CD1c-positive myeloid dendritic cell (primary cell): ENCODE results near the gene COX10.
A peak's percentile ranks its signal among the peaks of the same experiment; 100 is the strongest.
"Not testable (repeated sequence)": the region's sequence is repeated elsewhere in the genome, so short reads cannot be mapped to it uniquely, and the experiment has no call there.

Experiments
- DNase-seq: peaks from one replicate; pipeline ENCODE4 v3.0.0-alpha.2; 2016; ENCODE audit errors: extremely low spot score

COX10 gene

DNA sequence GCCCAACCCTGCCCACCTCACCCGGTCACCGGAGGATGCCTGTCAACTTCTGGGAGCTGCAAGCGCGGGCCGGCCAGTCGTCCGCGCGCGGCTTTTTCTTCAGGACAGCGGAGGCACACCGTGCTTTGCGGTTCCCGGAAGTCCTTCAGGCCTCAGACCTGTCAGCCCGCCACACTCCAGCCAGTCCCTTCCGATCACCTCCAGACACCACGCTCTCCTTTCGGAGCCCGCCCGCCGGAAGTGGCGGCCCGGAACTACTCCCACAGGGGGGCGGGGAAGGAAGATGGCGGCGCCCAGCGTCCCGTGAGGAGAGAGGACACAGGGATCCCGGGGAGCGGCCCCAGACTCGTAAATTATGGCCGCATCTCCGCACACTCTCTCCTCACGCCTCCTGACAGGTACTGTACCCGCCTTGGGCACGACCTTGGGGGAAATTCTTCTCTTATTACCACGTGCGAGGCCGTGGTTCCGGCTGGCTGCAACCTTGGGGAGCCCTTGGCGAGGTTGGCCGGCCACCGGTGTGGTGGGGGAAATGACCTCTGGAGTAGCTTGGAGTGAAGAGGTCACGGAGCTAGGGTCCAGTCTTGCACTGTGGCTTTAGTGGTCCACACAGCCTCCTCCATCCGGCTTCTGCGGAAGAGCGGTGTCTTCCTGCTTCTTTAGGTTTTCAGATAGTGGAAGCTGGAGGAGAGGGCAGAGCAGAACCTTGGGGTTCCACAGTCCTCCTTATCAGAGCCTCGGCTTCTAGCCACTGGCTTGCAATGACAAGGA is at the start of gene COX10:
TSS of gene COX10 (plus strand) at position 254 of the 771 bp plus-strand sequence. CDS start at position 356, 102 bp downstream.
- peak; percentile 92 for DNase-seq

DNA sequence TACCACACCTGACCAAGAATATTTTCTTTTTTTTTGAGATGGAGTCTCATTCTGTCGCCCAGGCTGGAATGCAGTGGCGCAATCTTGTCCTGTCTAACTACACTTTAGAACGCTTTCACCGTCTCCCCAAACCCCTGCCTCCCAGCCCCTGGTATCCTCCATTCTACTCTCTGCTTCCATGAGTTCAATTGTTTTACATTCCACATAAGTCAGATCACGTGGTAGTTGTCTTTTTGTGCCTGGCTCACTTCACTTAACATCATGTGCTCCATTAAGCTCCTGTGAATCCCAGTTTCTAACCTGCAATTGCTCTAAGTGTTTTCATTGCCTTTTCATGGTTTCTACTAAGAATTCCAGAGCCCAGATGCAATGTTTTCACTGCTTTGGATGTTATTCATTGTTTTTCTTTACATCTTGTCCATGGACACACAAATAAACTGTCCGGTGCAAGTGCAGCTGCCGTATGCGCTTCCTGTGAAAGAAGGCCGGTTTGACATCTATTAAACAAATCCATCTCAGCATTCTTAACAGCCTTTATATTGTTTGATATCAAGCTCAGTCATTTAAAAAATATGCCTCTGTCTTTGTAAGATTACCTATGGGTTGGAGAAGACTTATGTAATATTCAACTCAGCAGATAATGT is 47.5 kb upstream of the COX10 start:
- DNase-seq = not testable (repeated sequence)

DNA sequence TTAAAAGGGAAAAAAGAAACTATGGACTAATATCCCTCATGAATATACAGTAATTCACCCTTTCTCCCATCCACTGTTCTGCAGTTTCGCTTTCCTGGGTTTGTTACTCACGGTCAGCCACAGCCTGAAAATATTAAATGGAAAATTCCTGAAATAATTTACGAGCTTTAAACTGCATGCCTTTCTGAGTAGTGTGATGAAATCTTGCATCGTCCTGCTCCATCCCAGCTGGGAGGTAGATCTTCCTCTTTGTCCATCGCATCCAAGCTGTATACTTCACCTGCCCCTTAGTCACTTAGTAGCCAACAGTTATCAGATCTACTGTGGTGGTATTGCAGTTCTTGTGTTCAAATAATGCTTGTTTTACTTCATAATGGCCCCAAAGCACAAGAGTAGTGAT is 39.5 kb upstream of the COX10 start:
- DNase-seq = not testable (repeated sequence)

DNA sequence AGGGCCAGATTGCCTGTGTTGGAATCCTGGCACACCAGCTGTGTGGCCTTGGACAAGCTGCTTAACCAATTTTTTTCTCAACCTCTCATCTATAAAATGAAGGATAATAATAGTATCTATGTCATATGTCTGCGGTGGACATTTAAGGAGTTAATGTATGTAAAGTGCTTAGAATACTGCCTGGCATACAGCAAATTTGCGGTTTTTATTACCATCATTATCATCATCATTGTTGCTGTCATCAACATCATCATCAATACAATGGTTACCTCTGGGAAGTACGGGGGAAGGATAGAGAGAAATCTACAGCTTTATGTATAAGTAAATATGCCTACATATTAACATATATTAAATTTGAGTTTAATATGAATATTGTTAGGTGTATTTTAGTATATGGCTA is 37.1 kb upstream of the COX10 start:
- DNase-seq = no peak

DNA sequence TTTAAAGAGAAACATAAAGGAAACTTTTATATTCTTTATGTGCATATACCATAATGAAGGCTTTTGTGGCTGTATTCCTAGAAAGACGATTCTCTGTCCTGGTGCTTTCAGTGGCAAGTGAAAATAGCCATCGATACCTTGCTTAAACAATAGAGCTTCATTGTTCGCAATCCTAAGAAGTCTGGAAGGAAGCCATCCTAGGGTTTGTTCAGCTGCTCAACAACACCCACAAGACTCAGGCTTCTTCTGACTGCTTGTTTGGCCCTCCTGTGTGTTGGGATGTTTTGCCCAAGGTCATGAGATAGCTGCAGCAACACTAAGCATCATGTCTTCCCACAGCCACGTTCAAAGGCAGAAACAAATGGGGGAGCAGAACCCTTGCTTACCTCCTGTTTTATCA is 36.1 kb upstream of the COX10 start:
- no peak for DNase-seq

DNA sequence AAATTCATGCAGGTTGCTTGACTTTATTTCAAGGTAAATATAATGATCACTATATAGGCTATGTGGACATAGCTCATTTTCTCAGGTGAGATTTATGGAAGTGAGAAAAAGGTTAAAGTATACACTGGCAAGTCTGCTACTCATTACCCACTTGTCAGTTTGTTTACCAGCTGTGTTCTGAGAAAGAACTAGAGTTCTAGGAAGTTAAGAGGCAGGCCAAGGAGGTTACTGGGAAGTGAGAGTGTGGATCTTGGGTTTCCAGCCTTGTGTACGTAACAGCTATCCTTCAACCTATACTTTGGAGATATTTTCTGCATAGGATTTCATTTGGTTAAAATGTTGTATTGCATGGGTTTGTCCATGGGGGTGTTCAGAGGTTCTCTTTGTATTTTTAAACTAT is 31.9 kb upstream of the COX10 start:
- DNase-seq = no peak

DNA sequence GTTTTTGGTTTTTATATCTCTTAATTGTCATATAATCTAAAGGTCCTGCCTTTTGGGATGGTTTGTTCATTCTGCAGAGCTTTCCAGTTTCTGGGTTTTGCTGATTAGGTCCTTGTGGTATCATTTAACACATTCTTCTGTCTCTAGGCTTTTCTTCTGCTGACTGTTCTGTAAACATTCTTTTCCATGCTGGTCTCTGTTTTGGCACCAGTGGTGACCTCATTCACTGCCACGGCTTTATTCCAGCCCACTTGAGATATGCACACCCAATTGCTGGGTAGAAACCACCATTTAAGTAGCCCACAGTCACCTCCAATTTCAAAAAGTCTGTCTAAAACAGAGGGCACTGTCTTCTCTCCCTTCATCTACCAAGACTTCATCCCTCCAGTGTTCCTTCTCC is 31.1 kb upstream of the COX10 start:
- no peak for DNase-seq

DNA sequence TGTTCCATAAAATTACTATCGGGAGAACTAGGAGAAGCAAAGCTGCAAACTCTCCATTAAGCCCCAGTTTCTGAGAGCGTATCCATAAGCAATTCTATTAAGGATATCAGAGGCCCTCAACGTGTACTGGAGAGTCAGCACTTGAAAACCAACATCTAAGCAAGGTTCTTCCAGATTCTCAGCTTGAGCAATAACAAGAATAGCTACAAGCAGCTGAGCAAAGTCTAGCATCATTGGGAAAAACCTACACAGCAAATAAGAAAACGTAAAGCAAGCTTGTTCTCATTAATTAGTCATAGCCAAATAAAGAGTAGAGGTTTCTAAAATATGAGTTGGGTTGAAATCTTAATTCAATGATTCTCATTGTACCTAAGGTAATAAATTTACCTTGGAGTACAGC is 26.9 kb upstream of the COX10 start:
- DNase-seq = no peak

DNA sequence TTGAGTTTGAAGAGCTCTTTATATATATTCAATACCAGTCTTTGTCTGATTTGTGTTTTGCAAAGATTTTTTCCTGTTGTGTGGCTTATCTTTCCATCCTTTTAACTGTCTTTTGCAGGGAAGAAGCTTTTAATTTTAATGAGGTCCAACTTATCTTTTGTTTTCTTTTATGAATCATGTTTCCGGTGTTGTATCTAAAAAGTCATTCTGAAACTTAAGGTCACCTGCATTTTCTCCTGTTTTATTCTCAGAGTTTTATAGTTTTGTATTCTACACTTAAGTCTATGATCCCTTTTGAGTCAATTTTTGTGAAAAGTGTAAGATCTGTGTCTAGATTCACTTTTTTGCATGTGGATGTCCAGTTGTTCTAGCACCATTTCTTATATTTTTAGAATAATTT is 24.6 kb upstream of the COX10 start:
- no peak for DNase-seq

DNA sequence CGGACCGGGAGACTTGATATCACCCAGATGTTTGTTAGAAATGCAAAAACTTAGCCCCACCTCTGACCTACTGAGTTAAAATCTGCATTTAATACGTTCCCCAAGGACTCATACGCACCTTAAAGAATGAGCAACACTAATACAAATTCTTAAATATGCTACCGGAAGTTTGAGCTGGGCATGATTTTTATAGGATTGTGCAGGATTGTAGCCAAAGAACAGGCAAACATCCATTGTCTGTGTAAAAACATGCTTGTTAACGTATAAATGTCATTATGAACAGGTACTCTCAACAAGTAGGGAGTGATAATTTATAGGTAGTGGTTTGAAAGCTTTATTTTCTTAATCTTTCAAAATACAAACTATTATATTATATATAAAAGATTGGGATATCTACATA is 22.3 kb upstream of the COX10 start:
- DNase-seq = no peak

DNA sequence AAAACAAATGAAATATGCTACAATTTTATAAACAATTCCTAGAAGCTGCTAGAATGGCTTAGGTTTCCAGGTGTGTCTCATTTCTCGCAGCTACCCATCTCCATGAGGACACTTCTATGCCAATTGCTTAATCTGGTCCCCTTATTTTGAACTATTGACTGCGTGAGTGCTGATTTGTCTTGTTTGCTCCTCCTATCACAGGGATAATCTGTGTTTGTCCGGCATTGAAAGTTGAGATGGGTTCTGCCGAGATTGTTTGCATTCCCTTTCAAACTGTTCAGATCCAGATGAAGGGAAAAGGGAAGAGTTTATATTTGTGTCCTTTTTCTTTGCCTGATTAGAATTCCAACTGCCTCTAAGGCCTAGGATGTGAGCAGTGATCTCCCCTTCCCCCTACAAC is 21.7 kb upstream of the COX10 start:
- DNase-seq = no peak

DNA sequence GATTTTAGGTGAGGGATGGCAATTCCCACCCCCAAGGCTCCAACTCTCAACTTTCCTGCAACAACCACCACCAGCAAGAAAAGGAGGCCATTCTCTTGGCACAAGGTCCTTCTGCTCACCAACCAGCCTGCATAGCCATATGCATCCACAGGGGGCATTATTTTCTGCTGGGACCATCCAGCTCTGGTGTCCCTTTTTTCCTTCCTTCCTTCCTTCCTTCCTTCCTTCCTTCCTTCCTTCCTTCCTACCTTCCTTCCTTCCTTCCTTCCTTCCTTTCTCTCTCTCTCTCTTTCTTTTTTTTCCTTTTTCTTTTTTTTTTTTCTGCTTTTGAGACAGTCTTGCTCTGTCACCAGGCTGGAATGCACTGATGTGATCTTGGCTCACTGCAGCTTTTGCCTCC is 21.1 kb upstream of the COX10 start:
- no peak for DNase-seq

DNA sequence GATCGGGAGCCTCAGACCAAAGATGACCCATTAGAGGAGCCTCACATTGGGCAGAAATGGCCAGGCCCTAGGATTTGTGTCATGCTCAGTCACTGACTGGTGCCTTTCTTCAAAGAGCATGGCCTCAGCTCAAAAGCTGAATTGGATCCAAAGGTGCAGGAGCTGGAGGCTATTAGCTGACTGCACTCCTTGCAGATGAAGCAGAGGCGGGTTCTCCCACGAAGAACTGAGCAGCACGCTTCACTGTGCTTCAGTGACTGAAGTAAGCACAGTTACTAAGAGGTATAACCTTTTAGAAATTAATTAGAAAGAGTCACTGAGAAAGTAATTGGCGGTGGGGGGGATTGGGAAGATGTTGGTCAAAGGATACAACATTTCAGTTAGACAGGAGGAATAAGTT is 18.7 kb upstream of the COX10 start:
- no peak for DNase-seq

DNA sequence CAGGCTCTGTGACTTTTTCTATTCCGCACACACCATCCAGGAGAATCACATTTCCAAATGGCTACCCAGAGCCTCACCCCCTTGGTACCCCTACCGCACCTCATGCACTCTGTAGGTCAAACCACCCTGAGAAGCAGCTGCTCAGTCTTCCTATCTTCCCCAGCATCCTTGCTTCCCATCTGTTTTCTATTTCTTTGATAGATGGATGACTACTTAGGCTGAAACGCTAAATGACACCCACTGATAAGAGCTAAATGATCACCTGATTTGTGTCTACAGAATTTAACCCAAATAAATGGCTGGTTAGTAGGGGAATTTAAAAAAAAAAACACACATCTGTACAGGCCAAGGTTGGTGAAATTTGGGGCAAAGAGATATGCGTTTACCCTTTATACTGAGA is 17.6 kb upstream of the COX10 start:
- no peak for DNase-seq

DNA sequence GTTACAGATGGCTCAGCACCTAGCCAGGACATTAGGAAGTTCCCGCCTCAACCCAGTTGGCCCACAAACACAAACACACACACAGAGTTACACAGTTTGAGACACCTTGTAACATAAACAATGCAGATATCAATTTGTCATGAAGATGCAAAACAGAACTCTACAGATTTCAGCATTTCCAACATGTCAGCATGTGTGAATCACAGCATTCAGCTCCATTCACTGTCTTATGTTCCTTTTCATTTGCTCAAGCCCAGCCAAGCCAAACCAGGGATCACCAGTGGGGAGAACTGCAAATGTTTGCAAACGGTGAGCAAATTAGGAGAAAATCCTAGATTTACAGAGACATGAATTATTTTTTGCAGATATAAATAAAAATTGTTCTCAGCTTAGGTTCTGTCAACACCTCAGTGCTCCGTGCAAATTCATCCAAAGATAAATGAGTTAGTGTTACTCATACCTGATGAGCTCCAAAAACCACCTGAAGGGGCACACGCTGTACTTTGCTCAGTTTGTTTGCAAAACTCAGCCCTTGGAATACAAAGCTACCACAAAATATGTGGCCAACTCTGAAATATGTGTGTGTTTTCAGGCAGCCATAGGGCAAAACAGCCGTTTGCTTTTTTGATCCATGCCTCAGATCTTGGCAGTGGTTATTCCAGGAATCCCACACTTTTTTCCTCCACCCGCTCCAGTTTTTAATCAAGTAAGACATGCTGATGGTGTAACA is 16.3 kb upstream of the COX10 start:
- DNase-seq = no peak

DNA sequence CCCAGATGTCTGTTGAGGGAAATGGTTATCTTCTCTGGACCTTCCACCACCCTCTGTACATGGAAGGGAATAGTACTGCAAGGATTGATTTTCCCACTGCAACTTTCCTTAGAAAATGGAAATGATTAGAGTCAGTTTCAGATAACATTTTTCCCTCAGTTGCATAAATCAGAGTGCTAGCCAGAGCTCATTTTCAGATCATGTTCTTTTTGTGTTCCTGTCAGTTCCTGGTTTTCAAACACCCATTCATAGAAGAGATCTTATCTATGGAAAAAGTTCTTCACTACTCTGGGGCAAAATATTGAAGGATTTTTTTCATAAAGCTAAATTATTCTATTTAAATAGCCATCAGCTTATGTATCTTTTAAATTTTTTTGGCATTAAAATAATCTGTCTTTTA is 11.7 kb upstream of the COX10 start:
- DNase-seq = no peak

DNA sequence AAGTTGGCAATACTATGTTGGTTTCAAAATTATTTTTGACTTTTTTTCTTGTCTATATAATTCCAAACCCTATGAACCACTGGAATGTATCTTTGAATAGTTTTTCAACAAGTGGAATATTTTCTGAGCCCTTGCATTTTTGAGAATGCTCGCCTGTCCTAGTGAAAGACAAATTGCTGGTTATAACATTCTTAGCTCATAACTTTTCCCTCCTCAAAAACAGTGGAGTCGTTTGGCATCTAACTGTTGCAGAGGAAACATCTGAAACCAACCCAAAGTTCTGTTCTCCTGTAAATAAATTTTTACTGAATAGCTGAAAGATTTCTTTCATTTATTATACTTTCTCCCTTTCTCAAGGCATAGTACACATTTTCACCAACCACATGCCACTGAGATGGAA is 11.3 kb upstream of the COX10 start:
- DNase-seq = no peak

DNA sequence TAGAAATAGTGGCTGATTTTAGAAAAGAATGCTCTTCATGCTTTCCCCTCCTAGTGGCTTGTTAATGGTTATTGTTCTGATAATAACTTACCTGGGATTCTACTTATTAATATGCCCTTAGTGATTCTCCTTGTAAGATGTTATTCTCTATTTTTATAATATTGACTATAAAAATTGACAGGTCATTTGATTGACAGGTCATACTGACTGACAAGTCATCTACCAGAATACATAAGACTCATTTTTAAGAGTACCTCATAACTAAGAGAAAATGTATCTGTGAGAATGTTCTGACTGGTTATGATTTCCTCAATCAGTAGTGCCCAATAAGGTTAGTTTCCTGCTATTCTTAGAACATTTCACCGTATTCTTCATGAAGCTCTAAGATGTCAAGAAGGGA is 8.6 kb upstream of the COX10 start:
- no peak for DNase-seq

DNA sequence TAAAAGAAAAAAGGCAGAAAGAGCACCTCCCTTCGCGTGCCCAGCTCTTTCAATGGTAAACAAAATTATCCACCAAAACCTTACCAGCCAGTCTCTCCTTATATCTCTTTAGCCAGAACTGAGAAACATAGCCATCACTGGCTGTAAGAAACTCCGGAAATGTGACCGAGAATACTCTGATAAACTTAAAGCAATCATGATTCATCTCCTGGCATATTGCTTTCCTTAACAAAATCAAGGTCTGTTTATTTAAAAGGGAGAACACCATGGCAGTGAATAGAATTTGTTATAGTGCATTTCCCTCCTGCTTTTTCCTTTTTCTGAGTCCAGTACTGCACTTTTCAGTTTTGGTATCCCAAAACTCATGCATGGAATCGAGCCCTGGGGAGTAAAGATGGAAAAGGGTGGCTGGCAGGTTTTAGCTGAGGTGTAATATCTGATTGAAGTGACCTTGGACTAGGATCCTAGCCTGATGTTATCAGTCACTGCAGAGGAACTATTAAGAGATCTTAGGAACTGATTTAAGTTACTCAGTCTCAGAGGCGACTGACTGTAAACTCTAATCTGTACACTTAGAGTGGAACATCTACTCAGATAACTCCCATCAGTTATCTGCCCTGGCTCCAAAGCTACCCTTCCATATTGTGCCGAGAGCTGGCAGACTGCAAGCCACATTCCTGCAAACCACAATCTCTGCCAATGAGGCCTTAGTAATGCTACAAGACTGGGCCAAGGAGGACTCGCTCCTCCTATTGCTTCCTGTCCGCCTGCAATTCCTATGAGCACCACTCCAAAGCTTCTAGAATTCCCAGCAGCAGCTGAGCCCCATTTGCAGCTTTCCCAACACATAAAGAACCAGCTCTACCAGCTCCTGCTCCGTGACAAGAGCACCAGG is 7.4 kb upstream of the COX10 start:
- DNase-seq = no peak

DNA sequence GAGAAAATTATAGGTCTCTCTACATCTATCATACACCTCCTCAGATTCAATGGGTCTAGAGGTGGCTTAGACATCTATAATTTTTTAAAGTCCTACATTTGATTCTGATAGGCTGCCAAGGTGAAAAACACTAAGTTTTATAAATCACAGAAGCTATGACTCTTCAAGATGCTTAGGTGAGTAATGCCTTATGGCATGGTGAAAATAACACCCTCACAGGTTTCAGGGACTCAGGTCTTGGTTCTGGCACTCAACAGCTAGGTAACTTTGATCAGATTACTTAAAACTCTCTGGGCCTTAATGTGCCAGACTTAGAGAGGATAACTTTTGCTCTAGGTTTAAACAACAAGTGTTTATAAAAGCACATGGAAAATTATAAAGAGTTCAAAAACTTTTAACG is 2.0 kb upstream of the COX10 start:
- DNase-seq = no peak

DNA sequence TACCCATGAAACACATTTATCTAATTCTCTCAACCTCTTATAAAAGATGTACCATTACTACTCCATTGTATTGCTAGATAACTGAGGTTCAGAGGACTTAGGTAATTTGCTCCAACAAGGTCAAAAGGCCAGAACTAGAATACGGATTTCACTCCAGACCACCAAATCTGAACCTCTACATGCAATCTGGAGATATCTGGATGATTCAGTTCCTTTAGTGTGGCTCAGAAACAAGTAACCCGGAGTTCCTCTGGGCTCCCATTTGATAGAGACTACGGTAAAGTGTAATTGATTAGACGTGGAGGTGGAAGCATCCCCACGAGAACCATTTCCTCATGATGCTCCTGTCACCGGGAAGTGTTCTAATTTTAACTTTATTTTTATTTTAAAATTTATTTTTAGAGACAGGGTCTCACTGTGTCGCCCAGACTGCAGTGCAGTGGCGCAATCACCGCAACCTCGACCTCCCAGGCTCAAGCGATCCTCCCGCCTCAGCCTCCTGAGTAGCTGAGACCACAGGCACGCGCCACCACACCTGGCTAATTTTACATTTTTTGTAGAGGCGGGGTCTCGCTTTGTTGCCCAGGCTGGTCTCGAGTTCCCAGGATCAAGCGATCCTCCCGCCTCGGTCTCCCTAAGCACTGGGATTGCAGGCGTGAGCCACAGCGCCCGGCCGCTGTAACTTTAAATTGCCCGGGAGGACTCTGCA is 608 bp upstream of the COX10 start:
- no peak for DNase-seq
